Bronchial epithelial cell (primary cell): ENCODE results near the gene PPARA. TPM values are rescaled to one million over a fixed set of nuclear protein-coding genes. Genes with fewer than 3 reads are reported as not detected.

Experiments
- DNase-seq: peaks from one replicate; pipeline ENCODE4 v3.0.0-alpha.2; 2010; ENCODE audit warnings: low read depth
- FAIRE-seq: peaks from 2 replicates; lab custom pipeline; 2011; peaks lifted over from hg19 to GRCh38; lab: Jason Lieb, UNC
- H3K27me3 ChIP-seq: 2 replicates; pipeline ENCODE4 v1.5.1; 2011; ENCODE audit warnings: low read length; ENCODE audit not compliant: control insufficient read depth, insufficient read depth
- H3K36me3 ChIP-seq: 2 replicates; pipeline ENCODE4 v1.5.1; 2011; ENCODE audit warnings: low read length; ENCODE audit not compliant: control insufficient read depth, insufficient read depth
- H3K4me3 ChIP-seq: 2 replicates; pipeline ENCODE4 v1.5.1; 2011; ENCODE audit warnings: mild to moderate bottlenecking, low read depth, low read length, control low read depth
- total RNA-seq: library from RNA; depleted of rRNA; stranded (reverse); fragments of >200 nt; gene quantifications from 2 replicates; pipeline ENCODE4 v1.2.1, GENCODE V29; 2014
- TF ChIP-seq, protein P1 (sequence below): IDR thresholded peaks from 2 replicates; pipeline ENCODE4 v1.5.1; 2011; ENCODE audit warnings: mild to moderate bottlenecking, moderate library complexity, low read length, control low read depth, inconsistent platforms; ENCODE audit not compliant: insufficient read depth, severe bottlenecking

PPARA gene
- total RNA-seq, 1 donor from 2014 or later, result 10.5 TPM

DNA sequence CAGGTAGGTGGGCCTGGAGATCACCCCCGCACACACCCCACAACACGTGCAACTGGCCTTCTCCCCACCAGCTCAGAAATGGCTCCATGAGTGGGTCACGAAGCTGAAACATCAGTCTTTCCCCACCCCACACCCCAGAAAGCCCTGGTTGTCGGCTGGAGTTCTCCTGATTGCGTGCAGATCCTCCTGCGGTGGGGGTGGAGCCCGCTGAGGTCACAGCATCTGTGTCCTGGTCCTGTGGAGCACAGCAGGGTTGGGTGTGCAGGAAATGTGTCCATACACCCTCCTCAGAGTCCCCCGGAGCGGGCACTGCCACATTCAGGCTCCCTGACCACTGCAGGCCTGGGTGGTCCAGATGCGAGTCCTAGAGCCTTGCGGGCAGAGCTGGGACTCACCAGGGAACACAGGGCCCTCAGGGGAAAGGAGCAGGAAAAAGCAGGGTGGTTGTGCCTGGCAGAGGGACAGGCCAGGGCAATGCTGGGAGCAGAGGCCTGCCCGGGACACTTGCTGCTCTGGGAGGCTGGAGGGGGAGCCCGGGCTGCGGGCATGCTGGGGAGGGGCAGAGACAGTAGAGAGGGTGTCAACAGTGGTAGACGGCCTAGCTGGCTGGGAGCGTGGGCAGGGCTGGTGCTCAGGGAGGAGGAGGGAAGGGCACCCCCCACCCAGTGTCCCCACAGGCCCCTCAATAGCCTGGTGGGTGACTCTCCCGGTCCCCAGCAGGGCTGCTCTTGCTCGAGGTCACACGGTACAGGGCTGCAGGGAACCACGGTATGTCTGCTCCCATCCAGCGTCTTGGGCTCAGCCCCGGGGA, 42.4 kb upstream of the PPARA start:
- Histone ChIP-seq H3K27me3 (no peaks in the 10 kb centered on the region), H3K4me3 (no peak overlapping the region), H3K36me3 (peaks cover 51% of the 10 kb centered on the region)
- DNase-seq (peak; percentile 33), FAIRE-seq (no peak)
- TF ChIP-seq, protein P1, sequence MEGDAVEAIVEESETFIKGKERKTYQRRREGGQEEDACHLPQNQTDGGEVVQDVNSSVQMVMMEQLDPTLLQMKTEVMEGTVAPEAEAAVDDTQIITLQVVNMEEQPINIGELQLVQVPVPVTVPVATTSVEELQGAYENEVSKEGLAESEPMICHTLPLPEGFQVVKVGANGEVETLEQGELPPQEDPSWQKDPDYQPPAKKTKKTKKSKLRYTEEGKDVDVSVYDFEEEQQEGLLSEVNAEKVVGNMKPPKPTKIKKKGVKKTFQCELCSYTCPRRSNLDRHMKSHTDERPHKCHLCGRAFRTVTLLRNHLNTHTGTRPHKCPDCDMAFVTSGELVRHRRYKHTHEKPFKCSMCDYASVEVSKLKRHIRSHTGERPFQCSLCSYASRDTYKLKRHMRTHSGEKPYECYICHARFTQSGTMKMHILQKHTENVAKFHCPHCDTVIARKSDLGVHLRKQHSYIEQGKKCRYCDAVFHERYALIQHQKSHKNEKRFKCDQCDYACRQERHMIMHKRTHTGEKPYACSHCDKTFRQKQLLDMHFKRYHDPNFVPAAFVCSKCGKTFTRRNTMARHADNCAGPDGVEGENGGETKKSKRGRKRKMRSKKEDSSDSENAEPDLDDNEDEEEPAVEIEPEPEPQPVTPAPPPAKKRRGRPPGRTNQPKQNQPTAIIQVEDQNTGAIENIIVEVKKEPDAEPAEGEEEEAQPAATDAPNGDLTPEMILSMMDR, result no peak

DNA sequence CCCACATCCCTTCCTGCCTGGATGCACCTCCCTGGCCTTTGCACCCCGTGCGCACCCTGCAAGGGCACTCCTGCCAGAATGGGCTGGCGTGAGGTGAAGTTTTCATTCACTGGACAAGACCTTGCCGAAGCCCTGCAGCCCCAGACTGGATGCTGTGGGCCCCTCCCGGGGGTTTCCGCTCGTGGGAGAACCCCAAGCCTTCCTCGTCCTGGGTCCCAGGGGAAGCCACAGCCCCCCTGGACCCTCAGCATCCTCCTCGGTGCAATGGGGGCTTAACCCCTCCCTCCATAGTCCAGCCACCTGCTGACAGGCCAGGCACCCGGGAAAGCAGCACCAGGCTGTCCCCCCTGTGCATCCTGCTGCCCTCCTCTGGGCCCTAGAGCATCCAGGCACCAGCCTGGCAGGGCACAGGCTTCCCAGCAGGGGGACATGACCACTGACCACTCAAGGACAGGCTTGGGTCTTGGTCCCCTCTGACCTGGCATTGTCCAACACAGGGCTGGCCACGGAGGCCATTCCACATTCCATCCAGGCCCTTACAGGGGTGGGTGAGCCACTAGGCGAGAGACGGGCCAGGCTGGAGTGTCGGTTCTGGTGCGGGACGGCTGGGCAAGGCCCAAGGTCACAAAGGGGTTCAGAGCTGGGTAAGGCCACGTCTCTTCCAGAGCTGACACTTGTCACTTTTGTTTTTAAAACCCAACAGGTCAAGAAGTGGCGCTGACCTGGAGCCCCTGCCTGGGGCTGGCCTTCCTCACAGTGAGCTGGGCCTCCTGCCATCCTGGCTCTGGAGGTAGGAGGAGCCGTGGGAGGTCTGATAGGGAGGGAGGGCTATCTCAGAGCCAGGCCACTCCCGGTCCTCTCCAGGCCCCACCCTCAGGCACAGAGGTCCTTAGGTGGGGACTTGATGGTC, 41.5 kb upstream of the PPARA start:
- DNase-seq (peak; percentile 33), FAIRE-seq (no peak)
- H3K36me3 ChIP-seq, result peaks cover 48% of the 10 kb centered on the region
- H3K27me3 ChIP-seq, result no peaks in the 10 kb centered on the region
- TF ChIP-seq, protein P1, result no peak
- no peak overlapping the region for H3K4me3 ChIP-seq

DNA sequence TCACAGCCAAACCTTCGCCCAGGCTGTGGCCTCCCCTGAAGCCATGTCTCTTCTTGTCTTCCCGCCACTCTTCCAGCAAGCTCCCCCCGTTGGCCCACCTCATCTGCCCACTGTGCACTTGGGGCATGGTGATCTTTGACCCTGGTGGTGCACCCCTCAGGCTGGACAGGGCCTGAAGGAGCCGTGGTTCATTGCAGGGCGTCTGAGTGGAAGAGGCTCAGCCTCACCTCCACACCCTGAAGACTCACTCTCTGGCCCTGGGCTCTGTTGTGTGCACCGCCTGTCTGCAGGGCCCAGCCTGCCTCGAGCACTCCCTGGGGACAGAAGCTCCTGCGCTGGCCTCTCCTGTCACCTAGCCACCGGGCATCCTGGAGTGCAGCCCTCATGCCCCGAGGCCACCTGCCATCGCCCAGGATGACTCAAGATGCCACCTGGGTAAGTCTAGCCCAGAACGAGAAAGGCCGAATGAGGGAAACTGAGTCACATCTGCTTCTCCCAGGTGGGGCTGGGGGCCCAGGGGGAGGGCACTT, 40.8 kb upstream of the PPARA start:
- H3K36me3 ChIP-seq, result peaks cover 47% of the 10 kb centered on the region
- TF ChIP-seq, protein P1, result no peak
- DNase-seq (no peak), FAIRE-seq (no peak)
- no peaks in the 10 kb centered on the region for H3K27me3 ChIP-seq
- H3K4me3 ChIP-seq, result no peak overlapping the region

DNA sequence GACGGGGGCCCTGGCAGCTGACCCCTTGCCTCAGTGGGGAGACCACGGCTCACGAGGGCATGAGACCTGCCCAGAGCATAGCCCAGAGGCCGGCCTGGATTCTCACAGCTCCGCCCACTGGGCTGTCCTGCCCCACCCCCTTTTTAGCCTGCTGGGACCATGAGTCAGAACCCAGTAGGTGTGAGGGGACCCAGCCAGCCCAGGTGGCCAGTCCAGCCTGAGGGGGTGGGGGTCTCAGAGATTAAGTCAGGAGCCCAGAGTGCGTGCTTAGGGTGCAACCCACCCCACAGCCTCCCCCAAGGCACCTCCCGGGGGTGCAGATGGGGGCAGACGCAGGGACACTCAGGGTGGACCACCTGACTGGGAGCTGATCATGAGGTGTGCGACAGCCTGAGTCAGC, 40.1 kb upstream of the PPARA start:
- peak; percentile 50 for DNase-seq
- H3K36me3 ChIP-seq, result peaks cover 47% of the 10 kb centered on the region
- no peaks in the 10 kb centered on the region for H3K27me3 ChIP-seq
- no peak for FAIRE-seq
- H3K4me3 ChIP-seq, result no peak overlapping the region
- TF ChIP-seq, protein P1, result no peak

DNA sequence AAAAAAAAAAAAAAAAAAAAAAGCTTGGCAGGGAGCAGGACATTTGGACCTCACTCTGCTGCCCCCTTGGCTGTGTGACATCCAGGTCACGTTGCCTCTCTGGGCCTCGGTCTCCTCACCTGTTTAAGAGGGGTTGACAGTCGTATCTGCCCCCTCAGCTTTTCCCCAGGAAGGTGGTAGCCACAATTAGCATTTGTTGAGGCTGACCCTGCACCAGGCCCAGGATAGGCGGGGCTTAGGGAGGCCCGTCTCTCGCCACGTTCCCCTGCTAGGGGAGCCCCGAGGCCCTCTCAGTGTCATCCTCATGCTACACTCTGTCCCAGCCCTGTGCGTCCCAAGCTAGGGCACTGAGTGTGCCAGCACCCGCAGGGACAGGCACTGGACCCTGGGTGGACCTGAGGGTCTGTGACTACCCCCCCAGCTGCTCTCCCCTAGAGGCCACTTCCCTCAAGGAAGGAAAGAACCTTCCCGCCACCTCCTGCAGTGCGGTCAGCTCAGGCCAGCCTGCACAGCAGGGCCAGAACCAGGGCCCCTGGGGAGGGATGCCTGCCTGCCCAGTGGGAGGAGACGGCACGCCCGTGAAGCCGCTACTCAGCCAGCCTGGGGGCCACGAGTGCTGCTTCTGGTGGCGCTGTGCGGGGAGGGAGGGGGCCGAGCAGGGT, 38.5 kb upstream of the PPARA start:
- DNase-seq (no peak), FAIRE-seq (no peak)
- TF ChIP-seq, protein P1, result no peak
- Histone ChIP-seq H3K27me3 (no peaks in the 10 kb centered on the region), H3K36me3 (peaks cover 42% of the 10 kb centered on the region), H3K4me3 (no peak overlapping the region)
